Measurements from ENCODE around the gene SNAPC3.
"Not testable (repeated sequence)": the region's sequence is repeated elsewhere in the genome, so short reads cannot be mapped to it uniquely, and the experiment has no call there.

Gene SNAPC3

DNA sequence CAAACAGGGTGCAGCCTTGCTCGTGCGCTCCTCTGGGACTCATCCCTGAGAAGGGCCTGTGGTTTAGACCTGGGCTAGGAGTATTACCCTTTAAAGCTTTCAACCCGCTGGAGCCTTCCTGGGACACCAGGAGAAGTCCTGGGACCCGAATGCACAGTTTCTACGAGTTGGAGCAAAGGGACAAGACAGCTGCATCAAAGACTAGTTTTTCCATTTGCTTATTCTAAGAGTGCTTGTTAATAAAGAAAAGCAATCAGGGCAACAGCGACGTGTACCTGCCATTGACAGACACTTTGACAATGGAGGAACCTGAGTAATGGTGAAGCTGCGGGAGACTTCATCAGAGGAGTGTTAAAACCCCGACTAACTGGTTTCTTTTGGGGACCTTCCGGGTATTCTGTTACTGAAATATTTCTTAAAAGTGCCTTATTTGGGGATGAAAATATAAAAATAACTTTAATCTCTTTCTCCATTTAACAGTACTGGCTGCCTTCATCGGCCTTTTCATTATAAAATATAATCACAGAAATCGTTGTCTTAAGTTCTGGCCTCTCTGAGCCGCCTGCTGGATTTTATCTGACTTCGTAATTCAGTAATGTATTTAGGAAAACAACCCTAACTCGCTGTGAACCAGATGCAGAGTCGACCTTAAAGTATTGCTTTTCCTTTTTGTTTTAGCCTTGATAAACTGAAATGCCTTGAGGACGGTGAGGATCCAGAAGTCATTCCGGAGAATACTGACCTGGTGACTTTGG is 732 bp downstream of the SNAPC3 start:
- peak; percentile 16 to 18 for DNase-seq

DNA sequence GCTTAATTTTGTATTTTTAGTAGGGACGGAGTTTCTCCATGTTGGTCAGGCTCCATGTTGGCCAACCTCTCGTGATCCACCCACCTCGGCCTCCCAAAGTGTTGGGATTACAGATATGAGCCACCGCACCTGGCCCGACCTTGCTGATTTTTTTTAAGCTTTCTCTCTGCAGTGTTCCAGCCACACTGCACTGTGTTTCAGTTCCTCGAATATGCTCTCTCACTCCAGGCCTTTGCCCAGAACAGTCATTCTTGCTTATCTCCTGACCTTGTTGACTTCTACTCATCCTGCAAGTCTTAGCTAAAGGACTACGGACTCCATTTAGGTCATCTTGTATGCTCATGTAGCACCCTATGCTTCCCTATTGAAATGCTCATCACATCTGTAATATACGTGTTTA is 3.3 kb downstream of the SNAPC3 start:
- no peak for DNase-seq

DNA sequence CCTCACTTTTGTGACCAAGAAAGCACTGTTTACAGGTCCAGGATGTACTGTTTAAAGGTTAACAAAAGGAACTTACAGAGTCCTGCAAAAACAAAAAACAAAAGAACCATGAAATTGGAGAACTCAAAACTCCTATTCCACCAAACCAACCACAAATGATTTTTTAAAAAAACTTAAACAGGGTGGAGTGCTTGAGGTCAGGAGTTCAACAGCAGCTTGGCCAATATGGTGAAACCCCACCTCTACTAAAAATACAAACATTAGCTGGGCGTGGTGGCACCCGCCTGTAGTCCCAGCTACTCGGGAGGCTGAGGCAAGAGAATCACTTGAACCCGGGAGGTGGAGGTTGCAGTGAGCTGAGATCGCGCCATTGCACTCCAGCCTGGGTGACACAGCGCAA is 5.0 kb downstream of the SNAPC3 start:
- DNase-seq: not testable (repeated sequence)

DNA sequence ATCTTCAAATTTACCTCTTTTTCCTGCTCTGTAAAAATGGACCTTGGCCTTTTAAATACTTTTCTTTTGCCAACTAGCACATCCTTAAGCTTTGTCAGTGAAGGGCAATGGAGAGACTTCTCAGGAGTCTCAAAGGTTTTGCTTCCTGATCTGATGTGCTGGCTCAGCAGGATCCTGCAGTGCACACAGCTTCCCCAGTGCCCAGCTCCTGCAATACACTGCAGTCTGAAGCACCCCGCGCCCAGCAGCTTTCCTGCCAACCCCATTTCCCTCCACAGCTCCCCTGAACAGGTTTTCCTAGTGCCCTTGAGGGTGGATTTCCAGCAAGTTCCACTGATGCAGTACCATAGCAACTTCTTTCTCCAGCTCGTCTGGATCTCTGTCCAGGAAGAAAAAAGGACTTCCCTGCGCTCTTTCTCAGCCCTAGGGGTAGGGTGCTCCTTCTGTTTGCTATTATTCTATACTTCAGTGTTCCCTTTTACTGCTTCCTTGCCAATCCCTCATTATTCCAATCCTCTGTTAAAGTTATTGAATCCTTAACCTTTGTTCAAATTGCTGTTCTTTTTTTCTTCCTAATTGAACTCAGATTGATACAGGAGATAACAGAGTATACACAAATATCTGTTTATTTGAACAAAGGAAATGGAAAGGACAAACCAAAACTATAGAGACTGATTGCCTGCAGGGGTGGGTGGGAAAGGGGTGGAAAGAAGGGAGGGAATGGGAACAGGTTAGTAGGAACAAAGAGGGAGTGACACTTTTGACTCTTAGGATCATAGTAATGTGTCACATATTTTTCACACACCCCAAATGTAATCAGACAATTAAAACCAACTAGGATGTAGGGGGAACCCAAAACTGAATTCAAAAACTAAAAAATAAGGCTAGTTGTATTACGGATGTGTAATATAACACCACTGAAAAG is 8.5 kb downstream of the SNAPC3 start:
- DNase-seq: no peak

DNA sequence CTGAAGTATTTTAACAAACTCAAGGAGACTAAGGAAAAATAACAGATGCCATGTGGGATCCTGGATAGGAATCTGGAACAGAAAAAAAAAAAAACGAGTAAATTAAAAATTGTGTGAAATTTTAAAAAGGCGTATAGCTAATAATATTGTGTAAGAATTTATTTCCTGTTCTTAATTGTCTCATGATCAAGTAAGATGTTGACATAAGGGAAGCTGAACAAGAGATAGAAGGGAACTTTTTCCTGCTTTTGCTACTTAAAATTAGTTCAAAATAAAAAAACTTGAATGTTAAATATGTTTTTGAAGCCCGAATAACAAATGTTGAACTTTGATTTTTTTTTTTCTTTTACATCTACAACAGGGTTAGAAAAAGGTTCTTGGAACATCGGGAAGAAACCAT is 10.5 kb downstream of the SNAPC3 start:
- no peak for DNase-seq

DNA sequence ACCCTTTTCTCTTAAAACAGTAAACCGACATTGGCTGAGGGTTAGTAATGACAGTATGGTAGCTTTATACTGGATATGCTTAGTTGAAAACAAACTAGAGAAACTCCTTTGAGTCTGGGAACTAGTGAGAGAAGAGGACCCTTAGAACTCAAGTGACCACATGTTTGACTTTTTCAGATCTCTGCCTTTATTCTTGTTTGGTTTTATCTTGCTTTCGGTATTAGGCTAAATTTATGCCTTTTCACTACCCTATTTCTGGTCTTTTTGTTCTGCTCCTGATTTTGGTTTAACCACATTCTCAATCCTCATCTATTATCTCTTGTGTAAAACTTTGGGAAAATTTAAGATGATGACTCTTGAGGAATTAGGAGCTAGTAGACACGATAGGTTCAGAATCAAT is 11.0 kb downstream of the SNAPC3 start:
- DNase-seq: no peak

DNA sequence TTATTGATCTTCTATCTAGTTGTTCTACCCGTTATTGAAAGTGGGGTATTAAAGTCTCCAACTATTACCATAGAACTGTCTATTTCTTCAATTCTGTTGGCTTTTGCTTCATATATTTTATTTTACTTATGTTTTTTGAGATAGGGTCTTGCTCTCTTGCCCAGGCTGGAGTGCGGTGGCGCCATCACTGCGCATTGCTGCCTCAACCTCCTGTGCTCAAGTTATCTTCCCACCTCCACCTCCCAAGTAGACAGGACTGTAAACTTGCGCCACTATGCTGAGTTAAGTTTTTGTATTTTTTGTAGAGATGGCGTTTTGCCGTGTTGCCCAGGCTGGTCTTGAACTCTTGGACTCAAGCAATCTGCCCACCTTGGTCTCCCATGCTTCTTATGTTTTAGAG is 16.2 kb downstream of the SNAPC3 start:
- DNase-seq: no peak

DNA sequence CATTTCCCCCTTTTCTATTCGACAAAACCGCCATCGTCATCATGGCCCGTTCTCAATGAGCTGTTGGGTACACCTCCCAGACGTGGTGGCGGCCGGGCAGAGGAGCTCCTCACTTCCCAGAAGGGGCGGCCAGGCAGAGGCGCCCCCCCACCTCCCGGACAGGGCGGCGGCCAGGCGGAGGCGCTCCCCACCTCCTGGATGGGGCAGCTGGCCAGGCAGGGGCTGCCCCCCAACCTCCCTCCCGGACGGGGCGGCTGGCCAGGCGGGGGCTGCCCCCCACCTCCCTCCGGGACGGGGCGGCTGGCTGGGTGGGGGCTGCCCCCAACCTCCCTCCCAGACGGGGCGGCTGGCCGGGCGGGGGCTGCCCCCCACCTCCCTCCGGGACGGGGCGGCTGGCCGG is 19.2 kb downstream of the SNAPC3 start:
- not testable (repeated sequence) for DNase-seq

DNA sequence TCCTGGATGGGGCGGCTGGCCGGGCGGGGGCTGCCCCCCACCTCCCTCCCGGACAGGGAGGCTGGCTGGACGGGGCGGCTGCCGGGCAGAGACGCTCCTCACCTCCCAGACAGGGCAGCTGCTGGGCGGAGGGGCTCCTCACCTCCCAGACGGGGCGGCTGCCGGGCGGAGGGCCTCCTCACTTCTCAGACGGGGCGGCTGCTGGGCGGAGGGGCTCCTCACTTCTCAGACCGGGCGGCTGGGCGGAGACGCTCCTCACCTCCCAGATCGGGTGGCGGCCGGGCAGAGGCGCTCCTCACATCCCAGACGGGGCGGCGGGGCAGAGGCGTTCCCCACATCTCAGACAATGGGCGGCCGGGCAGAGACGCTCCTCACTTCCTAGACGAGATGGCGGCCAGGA is 19.6 kb downstream of the SNAPC3 start:
- not testable (repeated sequence) for DNase-seq

DNA sequence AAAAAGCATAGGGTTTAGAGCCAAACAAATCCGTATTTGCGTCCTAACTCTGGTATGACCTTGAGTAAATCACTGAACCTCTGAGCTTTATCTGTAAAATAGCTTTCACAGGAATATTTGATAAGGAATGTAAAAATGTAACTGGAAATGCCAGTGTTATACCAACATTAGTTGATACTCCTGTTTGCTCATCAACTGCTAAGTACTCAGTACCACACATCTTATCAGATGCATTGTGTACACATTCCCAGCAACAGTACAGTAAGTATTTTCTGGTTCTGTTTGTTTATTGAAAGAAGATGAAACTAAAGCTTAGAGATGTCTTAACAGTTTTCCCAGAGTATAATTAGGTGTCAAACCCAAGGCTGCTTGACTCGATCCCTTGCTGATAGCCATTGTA is 21.5 kb downstream of the SNAPC3 start:
- DNase-seq: no peak

DNA sequence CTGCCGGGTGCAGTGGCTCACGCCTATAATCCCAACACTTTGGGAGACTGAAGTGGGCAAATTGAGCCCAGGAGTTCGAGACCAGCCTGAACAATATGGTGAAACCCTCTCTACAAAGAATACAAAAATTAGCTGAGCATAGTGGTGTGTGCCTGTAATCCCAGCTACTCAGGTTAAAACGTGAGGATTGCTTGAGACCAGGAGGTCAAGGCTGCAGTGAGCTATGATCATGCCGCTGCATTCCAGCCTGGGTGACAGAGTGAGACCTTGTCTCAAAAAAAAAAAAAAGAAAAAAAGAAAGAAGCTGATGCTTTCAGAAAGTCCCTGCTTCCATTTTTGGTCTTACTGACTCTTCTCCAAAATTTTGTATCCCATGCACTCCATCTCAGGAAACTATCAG is 31.3 kb downstream of the SNAPC3 start:
- DNase-seq: no peak

DNA sequence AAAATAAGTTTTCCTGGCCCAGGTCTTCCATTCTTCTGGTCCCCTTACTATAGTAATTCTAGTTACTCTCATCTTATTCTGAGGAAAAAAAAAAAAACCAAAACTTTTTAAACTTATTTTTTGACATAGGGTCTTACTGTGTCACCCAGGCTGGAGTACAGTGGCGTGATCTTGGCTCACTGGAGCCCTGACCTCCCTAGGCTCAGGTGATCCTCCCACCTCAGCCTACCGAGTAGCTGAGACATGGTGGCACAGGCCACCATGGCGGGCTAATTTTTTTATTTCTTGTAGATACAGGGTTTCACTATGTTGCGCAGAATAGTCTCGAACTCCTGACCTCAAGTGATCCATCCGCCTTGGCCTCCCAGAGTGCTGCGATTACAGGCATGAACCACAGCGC is 38.4 kb downstream of the SNAPC3 start:
- DNase-seq: no peak

DNA sequence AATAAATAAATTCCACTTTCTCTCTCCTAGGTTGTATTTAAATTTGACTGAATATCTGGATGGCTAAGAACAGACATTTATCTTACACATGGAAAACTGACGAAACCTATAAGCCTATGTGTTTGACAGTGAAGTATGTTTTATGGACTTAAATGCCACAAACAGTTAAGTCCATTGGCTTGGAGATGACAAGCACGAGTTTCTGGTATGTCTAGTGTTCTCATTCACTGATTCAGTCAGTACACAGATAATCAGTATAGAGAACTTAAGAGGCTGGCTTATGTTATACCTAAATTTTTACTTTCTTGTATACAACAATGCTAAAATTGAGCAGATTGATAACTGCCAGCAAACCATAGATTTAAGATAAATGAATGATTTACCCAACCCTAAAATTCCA is 38.9 kb downstream of the SNAPC3 start:
- no peak for DNase-seq

DNA sequence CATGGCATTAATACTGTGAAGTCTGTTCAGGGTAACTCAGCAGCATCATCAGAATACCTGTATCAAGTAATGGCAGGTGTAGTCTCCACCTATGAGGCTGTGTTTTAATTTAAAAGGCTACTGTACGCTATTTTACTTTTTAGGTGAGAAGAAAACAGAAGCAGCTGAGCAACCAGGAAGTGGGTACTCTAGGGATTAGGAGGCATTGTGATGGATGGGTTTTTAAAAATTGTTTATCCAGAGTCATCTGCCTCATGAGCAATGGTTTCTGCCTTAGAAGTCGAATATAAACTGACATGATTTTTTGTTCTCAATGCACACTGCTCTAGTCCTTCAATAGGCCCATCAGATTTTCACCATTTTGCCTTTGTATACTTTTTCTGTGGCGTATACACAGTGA is 45.5 kb downstream of the SNAPC3 start:
- no peak for DNase-seq

DNA sequence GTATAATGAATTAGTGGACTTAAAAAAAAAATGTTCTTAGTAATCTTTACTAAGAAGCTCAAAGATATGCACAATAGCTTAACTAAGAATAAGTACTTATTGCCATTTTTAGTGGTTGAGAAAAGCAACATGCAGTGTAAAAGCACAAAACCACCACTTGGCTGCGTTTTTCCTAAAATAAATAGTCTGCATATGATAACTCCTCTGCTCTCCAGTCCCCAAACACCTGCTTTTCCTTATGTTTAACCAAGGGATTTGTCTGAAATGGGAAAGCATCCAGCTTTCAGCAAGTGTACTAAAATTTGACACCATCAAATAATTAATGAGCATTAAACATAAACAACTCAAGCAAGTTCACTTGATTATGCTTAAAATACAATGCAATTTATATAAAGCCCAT is 46.7 kb downstream of the SNAPC3 start:
- DNase-seq: no peak

DNA sequence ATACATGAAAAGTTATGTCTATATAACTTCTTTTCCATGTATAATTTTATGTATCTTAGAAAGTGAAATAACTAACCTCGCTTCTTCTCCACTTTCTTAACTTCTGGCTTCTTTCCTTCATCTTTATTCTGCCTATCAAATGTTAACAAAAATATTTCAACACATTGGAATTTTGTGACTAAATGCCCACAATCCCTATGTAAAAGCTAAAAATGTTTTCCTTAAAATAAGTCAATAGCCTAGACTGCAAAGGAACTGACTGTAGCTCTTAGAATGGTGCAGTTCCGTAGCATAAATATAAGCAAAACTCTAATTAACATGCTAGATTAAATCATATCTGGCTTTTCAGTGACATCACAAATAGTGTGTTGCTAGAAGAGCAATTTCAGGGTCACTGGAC is 47.2 kb downstream of the SNAPC3 start:
- DNase-seq: no peak

DNA sequence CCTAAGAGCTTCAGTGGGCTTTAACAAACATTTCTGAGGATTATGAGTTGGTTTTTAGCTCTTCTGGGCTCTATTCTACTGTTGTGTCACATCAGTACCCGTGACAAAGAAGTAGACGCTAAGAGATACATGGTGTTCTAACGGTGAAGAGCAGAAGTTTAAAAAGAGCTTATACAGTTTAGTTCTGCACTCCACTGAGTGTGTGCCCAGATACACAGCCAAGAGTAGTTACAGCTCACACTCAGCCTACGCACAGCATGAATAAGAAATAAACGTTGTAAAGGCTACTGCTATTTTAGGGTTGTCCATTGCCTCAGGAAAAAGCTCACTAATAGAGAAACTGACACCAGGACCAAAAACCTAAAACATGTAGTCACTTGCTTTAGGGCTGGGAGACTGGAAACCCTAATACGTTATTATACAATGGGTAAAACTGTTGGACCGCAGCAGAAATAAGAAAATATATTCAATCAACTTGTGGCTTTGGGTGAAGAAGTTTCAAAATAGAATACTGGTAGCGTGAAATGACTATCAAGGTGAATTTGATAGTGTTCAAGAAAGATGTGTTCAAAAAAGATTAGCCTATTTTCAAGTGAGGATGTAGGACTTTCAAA is 53.4 kb downstream of the SNAPC3 start:
- DNase-seq: no peak

DNA sequence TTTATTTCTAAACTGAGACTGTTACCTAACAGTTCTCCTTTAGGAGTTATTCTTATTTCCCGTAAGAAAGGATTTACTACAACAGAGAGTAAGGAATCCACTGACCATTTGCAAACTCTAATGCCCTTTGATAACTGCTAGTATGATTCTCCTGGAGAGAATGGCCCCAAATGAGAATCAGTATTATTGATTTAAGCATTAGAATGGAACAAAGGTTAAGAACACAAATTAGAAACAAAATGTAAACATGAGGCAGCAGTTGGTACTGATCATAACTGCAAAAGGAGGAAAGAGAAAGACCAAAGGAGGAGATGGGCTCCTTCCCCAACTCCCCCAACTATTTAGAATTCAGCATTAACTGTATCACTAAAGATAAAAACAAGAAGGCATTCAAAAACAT is 57.4 kb downstream of the SNAPC3 start:
- DNase-seq: no peak

DNA sequence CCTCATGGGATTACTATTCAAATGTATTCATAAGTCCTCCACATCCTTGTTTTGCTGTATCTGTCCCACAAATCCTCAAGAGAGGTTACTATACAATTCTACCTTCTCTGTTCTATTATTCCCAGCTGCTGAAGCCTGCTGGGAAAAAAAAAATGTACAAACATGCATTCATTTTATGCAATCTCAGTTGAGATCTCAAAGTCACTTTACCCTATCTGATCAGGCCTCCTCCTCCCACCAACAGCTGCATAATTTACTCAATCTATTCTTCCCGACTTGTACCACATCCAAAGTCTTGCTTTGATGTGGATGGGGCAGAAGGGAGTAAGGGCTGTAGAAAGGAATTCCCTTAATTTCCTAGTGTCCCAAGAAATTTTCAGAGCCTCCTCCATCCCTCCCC is 59.5 kb downstream of the SNAPC3 start:
- no peak for DNase-seq

DNA sequence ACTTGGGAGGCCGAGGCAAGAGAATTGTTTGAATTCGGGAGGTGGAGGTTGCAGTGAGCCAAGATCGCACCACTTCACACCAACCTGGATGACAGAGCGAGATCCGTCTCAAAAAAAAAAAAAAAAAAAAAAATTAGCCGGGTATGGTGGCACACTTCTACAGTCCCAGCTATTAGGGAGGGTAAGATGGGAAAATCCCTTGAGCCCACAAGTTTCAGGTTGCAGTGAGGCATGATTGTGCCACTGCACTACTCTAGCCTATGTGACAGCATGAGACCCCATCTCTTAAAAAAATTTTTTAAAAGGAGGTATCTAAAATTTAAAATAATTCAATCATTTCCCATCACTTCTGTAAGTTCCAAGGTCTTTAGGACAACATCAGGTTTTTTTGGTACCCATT is 62.1 kb downstream of the SNAPC3 start:
- DNase-seq: no peak

DNA sequence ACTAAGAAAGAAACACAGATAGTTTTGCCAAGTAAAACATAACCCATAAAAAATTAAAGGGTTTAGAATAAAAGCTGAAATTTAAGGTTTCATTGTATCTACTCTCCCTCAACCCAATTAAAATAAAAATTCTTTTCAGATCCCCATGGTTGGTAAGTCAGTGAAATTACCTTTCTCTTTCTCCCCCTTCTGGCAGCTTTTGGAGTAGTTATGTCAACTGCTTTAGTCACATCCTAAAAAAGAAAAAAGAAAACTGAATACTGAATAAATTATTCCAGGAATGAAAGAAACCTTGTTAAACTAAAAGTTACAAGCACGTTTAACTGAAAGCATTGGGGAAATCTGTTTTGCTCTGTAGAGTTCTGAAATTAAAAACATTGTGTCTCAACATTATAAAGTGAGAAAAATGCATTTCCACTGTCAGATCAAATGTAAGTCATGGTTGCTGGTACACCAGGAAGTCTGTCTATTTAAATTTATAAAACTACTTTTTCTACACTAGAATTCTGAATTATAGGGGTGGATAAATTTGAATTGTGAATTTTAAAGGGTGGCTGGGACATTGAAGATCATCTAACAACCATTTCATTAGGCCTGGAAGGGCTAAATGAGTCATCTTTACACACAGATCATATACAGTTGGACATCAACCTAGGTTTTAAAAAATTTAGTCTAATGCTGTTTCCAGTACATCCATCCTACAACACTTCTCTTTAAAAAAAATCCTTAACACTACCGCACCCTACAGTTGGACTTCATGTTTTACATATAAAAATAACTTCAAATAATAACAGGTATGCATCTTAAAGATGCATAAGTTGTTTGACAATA is 63.4 kb downstream of the SNAPC3 start:
- DNase-seq: peak; percentile 5 to 31

DNA sequence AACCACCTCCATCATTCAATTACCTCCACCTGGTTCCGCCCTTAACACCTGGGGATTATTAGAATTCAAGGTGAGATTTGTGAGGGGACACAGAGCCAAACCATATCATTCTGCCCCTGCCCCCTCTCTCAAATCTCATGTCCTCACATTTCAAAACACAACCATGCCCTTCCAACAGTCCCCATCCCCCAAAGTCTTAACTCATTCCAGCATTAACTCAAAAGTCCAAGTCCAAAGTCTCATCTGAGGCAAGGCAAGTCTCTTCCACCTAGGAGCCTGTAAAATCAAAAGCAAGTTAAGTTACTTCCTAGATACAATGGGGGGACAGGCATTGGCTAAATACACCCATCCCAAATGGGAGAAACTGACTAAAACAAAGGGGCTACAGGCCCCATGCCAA is 69.3 kb downstream of the SNAPC3 start:
- DNase-seq: no peak
